ENCODE data around the gene MAN2B2.

Gene MAN2B2

GRCh38 chr4:6574747-6575502, at the start of gene MAN2B2:
TSS of gene MAN2B2 (plus strand) at chr4:6575189. CDS start at chr4:6575211, 22 bp downstream.
- DNase-seq: peak; percentile 66
- in situ Hi-C loops (cut with MboI; ENCODE audit: low pct_unique_long_range_greater_than_20kb, low sequenced_read_pairs): no loop called here

DNA sequence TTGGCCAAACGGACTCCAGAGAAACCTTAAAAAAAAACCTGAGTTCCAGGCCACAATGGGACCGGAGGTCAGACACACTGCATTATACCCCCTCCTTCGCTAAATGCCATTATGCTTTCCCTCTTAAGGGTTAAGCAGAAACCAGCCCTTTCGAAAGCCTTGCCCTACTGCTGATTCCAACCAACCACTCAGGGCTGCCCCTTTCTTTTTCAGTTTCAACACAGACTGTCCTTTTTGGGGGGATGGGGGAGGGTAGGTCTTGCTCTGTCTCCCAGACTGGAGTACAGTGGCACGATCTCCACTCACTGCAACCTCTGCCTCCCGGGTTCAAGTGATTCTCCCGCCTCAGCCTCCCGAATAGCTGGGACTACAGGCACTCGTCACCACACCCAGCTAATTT, 49.5 kb upstream of the MAN2B2 start:
- in situ Hi-C loops (cut with MboI; ENCODE audit: low pct_unique_long_range_greater_than_20kb, low sequenced_read_pairs): no loop called here
- DNase-seq: no peak

DNA sequence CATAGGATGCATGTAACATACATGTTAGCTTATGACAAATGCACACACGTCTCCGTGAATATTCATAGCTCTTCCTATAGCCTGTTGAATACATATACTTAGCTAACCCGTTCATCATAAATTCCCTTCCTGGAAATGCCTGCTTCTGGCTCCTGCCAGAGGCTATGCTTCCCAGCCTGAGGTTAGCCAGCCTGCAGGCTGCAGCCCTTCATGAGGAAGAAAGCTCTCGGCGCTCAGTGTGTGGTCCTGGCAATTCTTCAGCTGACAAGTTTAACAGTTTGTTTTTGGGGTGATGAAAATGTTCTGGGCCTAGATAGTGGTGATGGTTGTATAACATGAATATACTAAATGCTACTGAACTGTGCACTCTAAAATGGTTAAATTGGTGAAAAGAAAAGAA, 48.8 kb upstream of the MAN2B2 start:
- DNase-seq: no peak

GRCh38 chr4:6526671-6527091, 48.3 kb upstream of the MAN2B2 start:
- in situ Hi-C loops (cut with MboI; ENCODE audit: low pct_unique_long_range_greater_than_20kb, low sequenced_read_pairs): no loop called here
- no peak for DNase-seq

More for the DNA sequence above, 48.8 kb upstream of the MAN2B2 start:
- in situ Hi-C loops (cut with MboI; ENCODE audit: low pct_unique_long_range_greater_than_20kb, low sequenced_read_pairs): no loop called here

DNA sequence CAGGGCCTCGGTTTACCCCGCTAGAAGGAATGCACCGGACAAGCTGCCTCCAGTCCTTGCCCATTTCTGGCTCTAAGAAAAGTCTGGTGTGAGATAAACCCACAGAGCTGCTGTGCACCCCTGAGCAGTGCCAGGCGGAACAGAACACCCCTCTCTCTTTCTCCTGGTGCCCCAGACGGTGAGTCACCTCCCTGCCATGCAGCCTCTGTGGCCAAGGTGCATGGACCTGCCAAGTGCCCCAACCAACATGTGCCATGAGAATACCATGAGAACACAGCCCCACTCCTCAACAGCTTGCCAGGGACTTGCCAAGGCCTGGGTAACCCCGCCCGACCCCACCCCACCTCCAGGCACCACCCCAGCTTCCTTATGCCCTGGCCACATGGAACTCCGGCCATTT, 47.7 kb upstream of the MAN2B2 start:
- in situ Hi-C loops (cut with MboI; ENCODE audit: low pct_unique_long_range_greater_than_20kb, low sequenced_read_pairs): no loop called here
- no peak for DNase-seq

DNA sequence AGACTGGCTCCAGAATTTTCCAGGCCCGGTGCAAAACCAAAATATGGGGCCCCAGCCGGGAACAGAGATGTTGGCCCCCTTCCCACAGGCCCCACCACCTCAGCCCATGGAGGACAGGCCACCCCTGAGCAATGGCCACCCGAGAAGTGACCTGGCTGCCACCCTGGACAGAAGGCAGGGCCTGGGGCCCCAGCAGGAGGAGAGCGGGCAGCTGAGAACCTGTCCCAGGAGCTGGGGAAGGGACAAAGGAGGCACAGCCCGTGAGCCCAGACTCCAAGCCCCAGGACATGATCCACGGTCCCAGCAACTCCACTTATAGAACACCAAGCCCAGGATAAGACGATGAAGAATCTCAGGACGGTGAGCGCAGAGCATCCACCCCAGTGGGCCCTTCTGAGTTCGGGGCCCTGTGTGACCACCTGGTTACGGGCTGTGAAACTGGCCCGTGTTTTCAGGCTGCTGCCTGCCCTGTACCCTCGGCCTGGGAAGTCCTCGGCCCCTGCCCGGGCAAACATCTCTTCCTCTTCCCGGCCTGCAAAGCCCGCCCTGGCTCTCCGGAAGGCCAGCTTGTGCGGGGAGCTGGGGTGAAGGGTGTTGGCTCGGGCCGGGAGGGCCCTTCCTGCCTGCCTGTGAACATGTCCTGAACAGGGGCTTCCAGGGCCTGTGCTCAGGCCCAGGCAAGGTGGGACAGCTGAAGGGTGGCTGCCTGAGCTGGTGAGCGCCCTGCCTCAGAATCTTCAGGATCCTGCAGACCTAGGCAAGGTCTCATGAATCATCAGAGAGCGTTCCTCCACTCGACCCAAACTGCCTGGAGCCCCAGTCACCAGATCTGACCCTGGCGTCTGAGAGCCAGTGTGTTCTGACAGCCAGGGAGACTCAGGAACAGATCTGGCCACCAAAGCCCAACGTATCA, 47.0 kb upstream of the MAN2B2 start:
- DNase-seq: no peak
- in situ Hi-C loops (cut with MboI; ENCODE audit: low pct_unique_long_range_greater_than_20kb, low sequenced_read_pairs): no loop called here

DNA sequence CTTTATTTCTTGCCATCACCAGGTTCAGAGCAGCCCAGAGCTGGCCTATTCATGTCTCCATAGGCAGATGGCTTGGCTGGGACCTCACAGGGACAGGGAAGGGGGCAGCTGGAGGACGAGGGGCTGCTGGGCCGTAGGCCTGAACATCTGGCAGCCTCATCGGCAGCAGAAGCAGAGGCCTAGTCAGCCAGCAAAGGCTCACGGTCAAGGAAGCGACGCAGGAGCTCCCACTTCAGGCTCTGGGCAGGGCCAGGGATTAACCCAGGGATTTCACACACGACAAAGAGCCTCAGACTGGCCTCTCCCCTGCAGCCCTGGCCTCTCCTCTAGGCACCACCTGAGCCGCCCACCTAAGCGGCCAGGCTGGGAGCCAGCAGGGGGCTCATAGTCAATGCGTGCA, 46.0 kb upstream of the MAN2B2 start:
- no peak for DNase-seq
- in situ Hi-C loops (cut with MboI; ENCODE audit: low pct_unique_long_range_greater_than_20kb, low sequenced_read_pairs): no loop called here

DNA sequence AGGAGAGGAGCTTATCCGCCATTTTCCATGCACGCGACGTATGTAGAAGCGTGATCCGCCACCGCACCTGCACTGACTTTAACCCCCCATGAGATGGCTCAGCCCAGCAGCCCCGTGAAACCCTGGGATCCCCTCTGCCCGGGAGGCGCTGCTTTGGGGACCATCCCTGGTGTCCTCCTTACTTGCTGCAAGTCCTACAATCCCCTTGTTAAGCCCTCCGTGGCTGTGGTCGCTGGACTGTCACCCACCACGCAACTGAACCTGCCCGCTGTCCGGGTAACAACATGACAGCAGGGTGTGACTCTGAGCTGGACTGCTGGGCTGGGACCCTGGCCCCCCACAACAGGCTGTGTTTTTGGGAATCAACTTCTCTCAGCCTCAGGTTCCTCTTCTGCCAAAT, 44.7 kb upstream of the MAN2B2 start:
- DNase-seq: no peak
- in situ Hi-C loops (cut with MboI; ENCODE audit: low pct_unique_long_range_greater_than_20kb, low sequenced_read_pairs): no loop called here

- in situ Hi-C loops (cut with MboI; ENCODE audit: low pct_unique_long_range_greater_than_20kb, low sequenced_read_pairs): no loop called here
- no peak for DNase-seq
Measured at GRCh38 chr4:6530964-6531363, 44.0 kb upstream of the MAN2B2 start.

- in situ Hi-C loops (cut with MboI; ENCODE audit: low pct_unique_long_range_greater_than_20kb, low sequenced_read_pairs): no loop called here
- DNase-seq: no peak
Measured at GRCh38 chr4:6532102-6532501, 42.9 kb upstream of the MAN2B2 start.

DNA sequence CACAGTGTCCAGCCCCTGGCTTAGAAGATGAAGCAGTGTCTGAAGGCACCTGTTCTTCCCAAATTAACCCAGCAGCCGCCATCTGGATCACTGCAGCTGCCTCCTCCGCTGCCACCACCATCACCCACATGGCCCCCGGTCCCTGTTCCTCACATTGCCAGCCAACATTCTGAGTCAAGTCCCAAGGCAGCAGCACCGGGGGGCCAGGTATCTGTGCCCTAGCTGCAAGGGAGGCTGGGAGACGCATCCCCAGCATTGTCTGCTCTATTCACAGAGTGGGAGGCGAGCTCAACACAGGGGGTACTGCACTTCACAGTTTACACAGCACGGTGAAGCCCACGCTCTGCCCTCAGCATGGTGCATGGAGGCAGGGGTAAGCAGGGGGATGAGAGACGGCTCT, 42.3 kb upstream of the MAN2B2 start:
- no peak for DNase-seq
- in situ Hi-C loops (cut with MboI; ENCODE audit: low pct_unique_long_range_greater_than_20kb, low sequenced_read_pairs): no loop called here

GRCh38 chr4:6534050-6534449, 40.9 kb upstream of the MAN2B2 start:
- in situ Hi-C loops (cut with MboI; ENCODE audit: low pct_unique_long_range_greater_than_20kb, low sequenced_read_pairs): no loop called here
- no peak for DNase-seq

- in situ Hi-C loops (cut with MboI; ENCODE audit: low pct_unique_long_range_greater_than_20kb, low sequenced_read_pairs): no loop called here
- no peak for DNase-seq
Measured at GRCh38 chr4:6534618-6535328, 40.2 kb upstream of the MAN2B2 start.

- DNase-seq: no peak
- in situ Hi-C loops (cut with MboI; ENCODE audit: low pct_unique_long_range_greater_than_20kb, low sequenced_read_pairs): no loop called here
Measured at GRCh38 chr4:6535329-6535692, 39.7 kb upstream of the MAN2B2 start.

DNA sequence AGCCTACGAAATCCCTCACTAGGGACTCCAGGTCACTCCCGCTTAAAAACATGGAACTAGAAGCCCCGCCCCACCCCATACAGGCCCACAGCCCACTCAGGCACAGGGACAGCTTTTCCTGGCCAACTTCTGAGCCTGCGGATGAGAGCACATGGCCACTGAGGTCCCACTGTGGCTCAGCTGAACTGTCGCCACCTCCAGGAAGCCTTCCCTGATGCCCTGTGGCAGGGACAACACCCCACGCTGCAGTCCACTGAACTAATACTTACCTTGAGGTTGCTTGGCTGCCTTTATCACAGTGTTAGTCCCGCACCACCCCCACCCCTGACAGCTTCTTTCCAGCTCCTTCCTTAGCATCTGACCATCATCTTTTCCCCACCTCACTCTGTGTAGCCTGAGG, 39.3 kb upstream of the MAN2B2 start:
- in situ Hi-C loops (cut with MboI; ENCODE audit: low pct_unique_long_range_greater_than_20kb, low sequenced_read_pairs): no loop called here

GRCh38 chr4:6538111-6538510, 36.9 kb upstream of the MAN2B2 start:
- in situ Hi-C loops (cut with MboI; ENCODE audit: low pct_unique_long_range_greater_than_20kb, low sequenced_read_pairs): no loop called here
- DNase-seq: no peak

More for the DNA sequence above, 39.3 kb upstream of the MAN2B2 start:
- DNase-seq: no peak

DNA sequence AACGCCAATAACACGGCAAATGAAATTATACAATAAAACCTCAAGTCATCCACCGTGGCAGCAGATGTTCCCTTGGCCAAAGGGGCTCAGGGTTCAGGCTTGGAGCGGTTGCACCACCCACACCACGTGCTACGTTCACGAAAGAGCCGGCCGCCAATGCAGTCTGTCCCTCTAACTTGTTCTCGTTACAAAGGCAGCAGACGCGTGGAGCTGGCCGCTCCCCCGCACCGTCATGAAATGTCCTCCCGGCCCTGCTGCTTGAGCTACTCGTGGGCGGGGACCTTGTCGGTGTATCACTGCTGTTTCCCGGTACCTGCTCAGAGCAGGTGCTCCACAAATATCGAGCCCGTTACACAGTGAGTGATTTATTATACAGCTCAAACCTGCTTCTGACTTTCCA, 36.4 kb upstream of the MAN2B2 start:
- no peak for DNase-seq
- in situ Hi-C loops (cut with MboI; ENCODE audit: low pct_unique_long_range_greater_than_20kb, low sequenced_read_pairs): no loop called here

GRCh38 chr4:6539009-6539764, 35.8 kb upstream of the MAN2B2 start:
- DNase-seq: no peak
- in situ Hi-C loops (cut with MboI; ENCODE audit: low pct_unique_long_range_greater_than_20kb, low sequenced_read_pairs): no loop called here

DNA sequence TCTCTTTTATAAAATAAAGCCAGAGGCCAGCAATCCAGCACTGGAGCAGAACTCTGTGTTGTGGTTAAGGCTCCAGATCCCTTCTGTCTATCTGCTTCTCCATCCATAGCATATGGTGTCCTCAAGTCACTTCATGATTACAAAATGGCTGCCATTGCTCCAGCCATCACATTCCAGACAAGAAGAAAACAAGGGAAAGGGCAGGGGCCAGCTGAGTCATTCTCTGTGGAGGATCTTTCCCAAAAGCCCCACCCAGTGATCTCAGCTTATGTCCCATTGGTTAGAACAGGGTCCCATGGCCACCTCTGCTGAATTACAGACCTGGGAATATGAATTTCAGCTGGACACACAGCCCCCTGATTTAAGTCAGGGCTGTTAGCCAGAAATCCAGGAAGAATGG, 34.1 kb upstream of the MAN2B2 start:
- DNase-seq: no peak
- in situ Hi-C loops (cut with MboI; ENCODE audit: low pct_unique_long_range_greater_than_20kb, low sequenced_read_pairs): no loop called here

Measured in KBM-7 (cell line).